CD4-positive, alpha-beta T cell treated with Interleukin-4 for 1 hour (primary cell): ENCODE data around the gene PTCH1.
A peak's percentile ranks its signal among the peaks of the same experiment; 100 is the strongest.

Source experiments
- DNase-seq, 2 donors: peaks; one replicate each; pipeline ENCODE4 v3.0.0-alpha.2; 2020 to 2022

Gene PTCH1

DNA sequence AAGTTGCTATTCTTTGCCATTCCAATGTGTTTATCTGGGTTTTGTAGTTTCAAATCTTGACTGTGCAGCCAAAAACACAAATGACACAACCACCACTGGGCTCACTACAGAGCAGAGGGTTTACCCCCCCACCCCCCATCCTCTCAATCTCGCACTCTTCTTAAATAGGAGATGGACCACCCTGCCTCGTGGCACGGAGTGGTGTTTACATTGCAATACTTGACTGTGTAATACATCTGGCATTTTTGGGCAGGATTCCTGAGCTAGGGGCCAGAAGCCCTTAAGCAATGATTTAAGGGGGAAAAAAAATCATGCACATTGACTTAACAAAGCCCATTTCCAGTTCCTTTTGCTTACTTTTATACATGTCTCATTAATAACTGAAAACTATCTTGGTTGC is 19.0 kb downstream of the PTCH1 start:
- DNase-seq: no peak

DNA sequence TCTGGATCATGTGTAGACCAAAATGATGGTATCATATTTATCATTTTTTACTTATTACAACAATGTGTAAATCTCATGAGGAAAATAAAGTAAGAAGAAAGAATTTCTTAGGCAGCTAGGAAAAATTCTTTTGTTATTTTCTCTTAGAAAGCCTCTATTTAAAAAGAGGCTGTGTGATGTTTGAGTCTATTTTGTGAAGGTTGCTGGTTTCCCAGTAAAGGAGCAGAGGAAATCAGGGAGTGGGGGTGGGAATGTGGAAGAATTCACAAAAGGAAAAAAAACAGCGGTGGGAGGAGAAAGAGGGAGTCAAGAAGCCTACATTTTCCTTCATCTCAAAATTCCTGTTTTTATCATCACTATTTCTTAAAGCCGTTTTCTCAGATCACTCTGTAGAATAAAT is 20.1 kb downstream of the PTCH1 start:
- no peak for DNase-seq

DNA sequence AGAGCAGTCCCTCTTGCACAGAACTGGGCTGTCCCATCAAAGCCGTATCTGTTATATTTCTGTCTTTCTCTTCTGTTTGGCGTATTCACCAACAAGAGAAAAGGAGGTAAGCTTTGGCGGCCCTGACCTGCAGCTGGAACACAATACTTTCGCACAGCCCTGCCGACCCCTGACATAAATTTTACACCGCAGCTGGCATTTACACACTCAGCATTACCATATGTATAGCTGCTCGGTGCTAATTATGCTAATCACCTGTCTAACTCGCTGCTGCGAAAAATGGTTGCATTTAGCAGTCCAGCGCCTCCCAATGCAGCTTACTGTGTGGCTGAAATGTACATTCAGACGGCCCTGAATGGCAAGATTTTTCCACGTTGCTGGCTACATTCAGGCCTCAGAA is 20.8 kb downstream of the PTCH1 start:
- no peak for DNase-seq

DNA sequence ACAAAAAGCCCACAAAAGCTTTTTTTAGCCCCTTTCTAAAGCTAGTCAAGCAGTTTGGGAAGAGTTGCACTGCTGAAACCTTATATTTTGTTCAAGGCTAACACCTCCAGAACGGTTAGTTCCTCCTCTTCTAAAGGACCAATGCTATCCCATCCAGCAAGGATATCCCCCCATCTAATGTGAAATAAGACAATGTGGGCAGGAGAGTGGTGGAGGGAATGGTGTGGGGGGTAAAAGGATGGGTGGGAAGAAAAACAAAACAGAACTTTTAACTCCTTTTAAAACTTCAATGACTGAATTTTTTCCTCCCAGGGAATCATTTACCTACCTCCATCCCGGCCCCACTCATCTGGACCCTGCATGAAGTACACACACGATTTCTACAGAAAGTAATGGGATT is 21.2 kb downstream of the PTCH1 start:
- DNase-seq: no peak

DNA sequence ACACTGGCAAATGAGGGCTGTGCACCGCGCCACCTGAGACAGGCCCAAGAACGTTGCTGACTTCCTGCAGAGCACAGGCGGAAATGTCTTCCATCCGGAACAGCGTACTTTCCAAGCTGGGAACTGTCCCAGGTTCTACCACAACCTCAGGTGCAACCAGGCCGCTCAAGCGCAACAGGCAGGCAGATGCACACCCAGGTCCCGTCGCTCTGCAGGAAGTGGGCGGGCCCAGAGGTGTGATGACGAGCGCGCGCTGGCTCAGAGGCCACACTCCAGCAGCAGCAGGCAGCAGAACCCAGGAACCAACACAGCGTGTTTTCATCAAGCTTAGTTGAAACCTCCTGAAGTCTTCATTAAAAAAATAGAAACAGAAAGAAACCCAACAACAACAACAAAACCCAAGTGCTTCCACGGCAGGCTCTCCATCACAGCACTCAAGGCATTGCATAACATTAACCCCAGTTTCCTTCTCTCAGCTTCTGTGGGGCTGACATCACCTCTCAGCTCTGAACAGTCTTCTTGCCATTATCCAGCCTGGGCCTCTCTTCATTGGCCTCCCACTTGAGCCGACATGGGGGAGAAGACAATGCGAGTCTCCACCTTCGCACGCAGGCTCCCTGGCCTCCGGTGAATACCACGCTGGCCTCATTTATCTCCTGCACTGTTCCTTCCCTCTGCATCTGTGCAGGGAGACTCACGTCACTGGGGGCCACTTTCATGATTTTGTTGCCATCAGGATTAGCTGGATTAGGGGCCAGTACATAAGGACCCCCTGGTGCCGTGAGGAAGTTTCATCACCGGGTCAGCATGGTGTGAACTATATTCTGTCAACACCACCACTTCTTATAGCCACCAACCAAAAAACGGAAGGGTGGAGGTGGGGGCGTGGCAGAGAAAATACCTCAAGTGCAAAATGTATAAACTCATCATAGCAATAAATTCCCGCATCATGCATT is 22.1 kb downstream of the PTCH1 start:
- DNase-seq: peak; percentile 84 to 85

DNA sequence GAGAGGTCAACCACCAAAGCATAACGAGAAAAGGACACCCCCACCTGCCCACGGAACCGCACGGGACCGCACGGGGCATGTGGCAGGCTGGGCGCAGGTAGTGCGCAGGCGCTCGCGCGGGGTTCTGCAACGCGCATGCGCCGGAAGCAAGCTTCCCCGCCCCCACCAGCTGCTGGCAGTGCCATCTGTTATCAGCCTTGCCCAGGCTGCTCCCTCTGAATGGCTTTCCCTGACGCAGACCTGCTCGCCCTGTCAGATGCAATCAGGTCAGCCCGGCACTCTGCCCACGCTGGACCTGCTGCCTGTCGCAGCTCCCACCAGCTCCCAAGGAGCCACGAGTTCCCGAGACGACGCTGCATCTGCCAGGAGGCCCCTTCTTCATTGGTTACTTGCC is 22.8 kb downstream of the PTCH1 start:
- DNase-seq: peak; percentile 32 to 44

DNA sequence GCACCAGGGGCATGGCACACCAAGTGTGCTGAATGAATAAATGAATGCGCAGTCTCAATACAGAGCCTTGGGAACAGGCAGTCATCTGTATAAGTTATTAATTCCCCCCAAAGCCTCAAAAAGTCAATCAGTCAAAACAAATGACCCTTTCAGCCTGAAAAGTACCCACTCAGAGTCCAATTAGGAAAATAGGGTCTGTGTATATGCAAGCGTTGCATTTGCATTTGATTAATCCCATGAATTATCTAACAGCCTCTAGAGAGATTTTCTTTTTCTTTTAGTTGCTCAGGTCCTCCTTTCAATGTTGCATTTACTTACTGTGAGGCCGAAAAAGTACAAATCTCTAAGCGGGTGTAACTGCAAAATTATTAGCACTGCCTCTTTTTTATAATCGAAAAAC is 23.4 kb downstream of the PTCH1 start:
- DNase-seq: no peak

DNA sequence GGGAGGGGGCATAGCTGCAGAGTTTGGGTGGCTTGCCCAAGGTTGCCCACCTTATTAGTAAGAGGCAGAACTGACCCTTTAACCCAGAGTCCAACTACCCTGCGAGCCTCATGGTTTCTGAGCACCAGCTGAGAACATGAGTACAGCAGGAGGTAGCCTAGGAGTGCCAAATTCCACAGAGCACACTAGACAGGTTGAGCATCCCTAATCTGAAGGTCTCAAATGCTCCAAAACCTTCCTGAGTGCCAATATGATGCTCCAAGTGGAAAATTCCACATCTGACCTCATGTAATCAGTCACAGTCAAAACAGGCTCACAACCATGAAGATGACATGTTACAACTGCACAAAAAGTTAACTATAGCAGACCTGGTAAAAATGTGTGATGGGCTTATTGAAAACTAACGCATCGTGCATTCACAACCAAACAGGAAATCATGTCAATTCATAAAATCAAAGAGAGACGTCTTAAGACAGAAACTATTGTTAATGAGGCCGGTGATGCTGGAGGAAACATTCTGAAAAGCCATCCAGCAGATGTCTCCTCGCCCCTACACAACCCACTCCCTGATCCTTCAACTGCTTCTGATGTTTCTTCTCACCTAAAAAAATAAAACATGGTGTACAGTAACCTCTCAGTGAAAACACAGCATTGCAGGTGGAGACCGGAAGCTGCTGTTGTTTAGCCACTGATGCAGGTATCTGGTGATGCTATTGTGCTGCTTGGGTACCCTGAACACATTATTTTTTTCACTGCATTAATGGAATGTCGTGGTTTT is 25.0 kb downstream of the PTCH1 start:
- peak in 1 of 2 donors; percentile 46 for DNase-seq

DNA sequence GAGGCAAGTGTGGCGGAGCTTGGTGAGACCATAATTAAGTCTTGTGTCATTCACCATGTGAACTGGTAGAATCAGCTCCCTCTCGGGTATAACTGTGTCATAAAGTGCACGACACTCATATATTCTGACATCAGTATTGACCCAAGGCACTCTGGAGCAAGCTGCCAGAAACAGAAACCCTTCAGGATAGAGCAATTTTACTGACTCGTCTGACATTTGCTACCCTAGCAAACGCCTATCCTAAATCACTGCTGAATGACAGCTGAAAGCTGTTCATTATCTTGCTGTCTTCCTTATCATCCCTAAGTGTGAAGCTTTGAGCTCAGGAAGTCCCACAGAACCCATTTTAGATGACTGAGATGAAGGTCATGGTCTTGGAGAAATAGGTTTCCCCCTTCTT is 27.8 kb downstream of the PTCH1 start:
- no peak for DNase-seq

DNA sequence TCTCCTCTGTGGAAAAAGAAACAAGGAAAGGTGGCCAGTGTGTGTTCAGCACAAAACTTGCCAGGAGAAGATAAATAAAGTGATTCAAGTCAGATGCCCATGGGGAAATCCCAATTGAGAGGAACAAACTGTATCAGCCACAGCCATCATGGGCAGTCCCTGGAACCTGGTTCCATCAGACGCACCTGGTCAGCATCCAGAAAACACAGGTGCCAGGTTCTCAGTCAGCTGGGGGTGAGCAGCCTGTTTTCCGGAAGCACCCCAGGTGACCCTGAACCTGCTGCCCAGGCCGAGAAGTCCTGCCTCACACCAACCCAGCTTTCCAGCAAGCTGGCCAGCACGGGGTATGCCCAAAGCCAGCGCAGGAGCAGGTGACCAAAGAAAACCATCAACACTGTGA is 30.5 kb downstream of the PTCH1 start:
- DNase-seq: no peak

DNA sequence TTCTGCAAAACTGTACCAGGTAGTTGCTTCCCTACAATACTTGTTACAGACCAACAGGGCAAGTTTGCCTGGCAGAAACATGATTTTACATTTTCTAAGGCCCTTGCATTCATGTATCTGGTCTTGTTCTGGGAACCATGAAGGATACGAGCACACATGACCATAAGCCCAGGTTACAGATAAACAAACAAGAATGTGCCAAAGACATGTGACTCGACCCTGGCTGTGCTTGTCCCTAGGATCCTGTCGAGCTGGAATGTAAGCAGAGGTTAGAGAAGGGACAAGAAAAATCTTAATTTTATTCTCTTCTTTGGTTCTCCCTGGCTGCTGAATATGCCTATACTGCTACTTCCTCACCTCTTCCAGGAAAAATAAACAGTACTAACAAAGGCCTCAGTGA is 32.5 kb downstream of the PTCH1 start:
- no peak for DNase-seq

DNA sequence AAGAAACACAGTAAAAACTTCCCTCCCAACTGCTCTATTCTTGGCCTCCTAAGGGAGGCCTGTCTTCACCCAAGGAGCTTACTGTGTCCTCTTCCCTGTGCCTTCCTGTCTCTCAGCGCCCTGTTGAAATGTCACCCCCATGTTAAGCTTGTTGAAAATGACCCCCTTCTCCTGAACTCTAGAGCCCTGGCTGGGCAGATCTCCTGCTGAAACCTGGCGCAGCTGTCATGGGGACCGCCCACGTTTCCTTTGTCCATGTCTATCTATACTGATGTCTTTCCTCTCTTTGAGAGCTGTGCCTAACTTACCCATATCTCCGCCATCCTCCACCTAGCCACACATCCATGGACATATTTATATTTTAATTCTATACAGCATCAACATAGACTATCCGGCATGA is 33.3 kb downstream of the PTCH1 start:
- no peak for DNase-seq

DNA sequence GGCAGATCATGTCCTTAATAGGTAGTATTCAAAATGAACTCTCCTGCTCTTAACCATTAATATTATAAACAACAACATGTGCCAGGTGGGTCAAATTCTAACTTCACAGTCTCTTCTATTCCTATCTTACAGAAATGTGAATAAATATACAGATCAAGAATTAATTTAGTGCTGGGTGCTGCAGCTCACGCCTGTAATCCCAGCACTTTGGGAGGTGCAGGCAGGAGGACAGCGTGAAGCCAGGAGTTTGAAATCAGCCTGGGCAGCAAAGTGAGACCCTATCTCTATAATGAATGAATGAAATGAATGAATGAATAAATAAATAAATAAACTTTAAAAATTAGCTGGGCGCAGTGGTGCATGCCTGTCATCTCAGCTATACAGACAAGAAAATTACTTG is 34.1 kb downstream of the PTCH1 start:
- no peak for DNase-seq

DNA sequence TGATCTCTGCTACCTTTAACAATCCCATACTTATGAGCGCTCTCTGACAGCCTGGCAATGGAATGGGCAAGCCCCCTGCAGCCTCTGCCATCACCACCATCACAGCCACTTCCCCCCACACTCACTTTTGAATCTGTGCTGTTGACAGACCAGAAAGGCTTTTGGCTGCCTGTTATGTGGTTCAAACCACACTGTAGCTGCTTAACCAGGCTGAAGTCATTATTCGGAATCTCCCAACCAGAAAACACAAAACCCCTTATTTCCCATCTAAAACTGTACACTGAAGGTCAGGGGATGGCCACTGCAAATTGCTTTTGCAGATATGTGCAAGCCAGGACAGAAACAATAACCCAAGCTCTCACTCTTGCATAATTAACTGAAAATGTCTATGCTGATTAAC is 35.8 kb downstream of the PTCH1 start:
- no peak for DNase-seq

DNA sequence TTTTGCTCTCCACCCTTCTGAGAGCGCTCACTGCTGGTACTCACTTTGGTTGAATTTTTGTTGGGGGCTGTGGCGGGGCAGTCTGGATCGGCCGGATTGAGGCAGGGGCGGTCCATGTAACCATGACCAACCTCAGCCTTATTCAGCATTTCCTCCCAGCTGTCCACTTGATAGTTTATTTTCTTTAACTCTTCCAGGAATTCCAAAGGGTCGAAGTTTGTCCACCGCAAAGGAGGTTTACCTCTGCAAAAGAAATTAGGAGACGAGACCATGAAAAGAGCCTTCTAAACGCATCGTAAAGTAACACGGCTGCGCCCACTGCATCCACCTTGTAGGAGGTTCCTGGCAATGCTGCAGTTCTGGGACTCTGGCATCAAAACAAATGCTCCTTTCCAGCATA is 36.4 kb downstream of the PTCH1 start:
- no peak for DNase-seq

DNA sequence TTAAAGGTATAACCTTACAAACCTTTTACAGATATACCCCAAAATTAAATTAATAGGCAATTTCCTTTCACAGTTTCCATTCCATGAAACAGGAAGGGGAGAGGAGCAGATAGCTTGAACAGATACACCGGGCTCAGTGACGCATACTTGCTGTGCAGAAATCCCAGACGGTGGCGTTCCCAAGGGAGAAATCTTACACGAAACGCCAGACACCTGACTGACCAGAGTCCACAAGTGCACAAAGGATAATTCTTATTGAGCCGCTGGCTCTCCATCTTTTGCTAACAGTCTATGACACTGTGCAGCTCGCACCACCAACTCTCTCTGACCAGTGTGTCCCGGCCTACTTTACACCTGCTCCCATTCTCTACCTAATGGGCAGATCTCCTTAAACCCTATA is 37.4 kb downstream of the PTCH1 start:
- DNase-seq: no peak

DNA sequence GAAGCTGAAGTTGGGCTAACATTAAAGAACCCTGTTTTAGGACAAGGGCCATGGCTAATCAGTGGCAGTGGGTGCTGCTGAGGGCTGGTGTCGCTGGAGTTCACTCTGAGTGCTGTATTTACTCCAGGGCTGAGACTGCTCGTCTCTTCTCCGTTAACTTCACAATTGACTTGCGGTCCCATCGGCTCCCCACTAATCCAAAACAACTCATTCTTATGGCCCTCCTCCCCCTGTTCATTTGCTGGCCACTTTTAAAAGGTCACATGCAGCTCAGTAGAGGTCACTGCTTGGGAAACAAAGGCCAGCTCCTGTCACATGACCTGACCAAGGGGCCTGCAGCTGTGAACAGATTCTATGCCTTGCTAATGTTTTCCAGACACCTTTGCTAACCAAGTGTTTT is 38.4 kb downstream of the PTCH1 start:
- no peak for DNase-seq

DNA sequence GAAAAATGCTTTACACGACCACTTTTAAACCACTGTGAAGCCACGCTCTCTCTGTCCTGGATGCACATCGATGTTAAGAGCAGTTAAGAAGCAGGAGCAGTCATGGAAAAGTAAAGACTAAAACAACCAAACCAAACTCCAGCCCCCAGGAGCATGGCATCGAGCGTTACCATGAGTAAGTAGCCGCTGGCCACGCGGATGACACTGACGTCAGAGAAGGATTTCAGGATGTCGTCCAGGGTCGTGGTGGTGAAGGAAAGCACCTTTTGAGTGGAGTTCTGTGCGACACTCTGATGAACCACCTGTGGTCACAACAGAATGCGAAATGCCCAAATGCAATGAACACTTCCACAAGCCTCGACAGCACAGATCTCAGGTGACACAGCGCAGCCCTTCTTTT is 38.9 kb downstream of the PTCH1 start:
- DNase-seq: no peak

DNA sequence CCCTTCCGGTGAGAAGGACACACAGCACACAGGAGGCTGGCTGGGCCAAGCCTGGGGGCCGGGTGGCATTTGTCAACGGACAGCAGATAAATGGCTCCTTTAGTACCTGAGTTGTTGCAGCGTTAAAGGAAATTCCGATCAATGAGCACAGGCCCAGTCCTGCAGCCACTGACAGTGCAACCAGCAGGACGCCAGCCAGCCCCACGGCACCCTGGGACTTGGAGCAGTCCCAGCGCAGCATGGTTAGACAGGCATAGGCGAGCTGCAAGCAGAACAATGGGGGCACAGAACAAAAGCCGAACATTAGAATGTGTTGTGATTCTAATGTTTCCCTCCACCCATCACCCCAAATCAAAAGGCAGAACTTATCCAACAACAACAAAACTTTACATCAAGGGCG is 39.3 kb downstream of the PTCH1 start:
- no peak for DNase-seq

DNA sequence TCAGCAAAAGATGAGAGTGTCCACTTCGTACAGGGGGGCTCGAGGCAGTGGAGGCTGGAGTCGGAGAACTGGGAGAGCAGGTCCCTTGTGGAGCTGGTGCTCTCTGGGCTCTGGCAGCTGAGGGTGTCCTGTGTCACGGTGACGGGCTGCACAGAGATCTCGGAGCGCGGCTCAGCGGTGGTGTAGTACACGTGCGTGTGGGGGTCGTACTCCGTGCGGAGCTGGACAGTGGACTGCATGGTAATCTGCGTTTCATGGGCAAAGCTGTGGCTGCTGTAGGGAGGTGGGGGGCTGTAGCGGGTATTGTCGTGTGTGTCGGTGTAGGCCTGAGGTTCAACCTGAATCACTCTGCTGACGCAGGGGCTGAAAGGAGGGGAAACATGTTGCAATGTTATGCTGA is 48.0 kb downstream of the PTCH1 start:
- DNase-seq: no peak

DNA sequence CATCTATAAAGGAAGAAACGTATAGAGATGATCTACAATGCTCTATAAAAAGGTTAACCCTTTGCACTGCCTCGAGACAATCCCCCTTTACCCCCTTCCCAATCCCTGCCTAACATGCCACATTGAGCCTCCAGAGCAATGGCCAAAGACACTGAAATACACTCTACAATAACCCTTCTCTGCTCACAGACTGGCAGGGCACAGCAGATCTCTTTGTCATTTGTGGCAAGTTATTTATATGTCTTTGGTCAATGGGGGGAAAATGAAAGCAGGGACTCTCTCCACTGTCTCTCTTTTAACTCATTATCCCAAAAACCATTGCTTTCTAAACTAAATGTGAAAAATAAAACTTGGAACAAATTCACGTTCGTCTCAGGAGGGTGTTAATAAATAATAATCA is 51.7 kb downstream of the PTCH1 start:
- no peak for DNase-seq

DNA sequence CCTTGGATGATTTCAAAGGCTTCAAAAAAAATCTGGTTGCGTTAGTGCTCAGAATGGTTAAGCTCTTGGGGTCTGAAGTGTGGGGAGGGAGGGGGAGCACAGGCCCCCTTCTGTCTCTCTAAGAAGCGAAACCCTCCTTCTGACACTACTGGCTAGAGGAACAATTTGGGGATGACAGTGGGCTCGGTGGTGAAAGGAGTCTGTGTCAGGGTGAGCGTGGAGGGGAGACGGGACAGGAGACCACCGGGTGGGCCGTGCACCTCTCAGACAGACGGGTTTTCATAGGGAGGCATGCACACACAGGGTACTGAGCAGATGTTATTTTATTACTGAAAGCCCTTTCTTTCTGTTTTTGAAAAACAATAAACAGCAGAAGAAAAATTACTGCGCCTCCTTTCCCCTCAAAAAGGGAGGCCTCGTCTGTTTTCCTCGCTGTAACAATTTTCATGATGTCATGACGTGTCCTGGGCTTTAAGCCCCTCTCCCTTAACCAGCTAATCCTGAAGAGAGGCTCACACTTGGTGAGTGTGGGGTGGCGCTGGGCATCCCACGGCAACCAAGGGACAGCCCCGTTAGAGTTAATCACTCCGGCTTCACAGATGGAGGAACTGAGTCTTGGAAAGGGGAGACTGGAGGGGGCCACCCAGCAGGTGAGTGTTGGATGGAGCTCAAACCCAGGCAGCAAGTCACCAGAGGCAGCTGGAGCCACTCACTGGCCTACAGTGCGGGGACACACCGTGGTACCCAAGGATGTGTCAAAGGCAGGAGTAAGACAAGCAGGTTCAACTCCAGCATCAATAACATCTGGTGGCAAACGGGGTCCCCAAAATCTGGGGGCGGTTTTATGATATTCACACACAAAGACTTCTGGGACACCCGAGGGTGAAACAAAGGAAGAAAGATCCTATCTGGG is 53.4 kb downstream of the PTCH1 start:
- no peak for DNase-seq
